ENCODE results near the gene POLR2B. TPM values are rescaled to one million over a fixed set of nuclear protein-coding genes. Genes with fewer than 3 reads are reported as not detected.
A peak's percentile ranks its signal among the peaks of the same experiment; 100 is the strongest.
"Not testable (repeated sequence)": the region's sequence is repeated elsewhere in the genome, so short reads cannot be mapped to it uniquely, and the experiment has no call there.

Gene POLR2B
- total RNA-seq, 2 donors from 2014 or later, result 67.0 to 78.4 TPM

GRCh38 chr4:57044279-57044678 lies 65.6 kb downstream of the POLR2B start:
- intact Hi-C loops (cut with DNase I), result loop anchor here (5.0 to 10.0 kb wide), 2 partner anchors 61 to 68 kb away; partner anchors contain the start of gene IGFBP7 (in 1 of the 2)
- ATAC-seq, result no peak
- no peak for DNase-seq

- intact Hi-C loops (cut with DNase I), result loop anchor here (5.0 to 10.0 kb wide), 2 partner anchors 60 to 67 kb away; partner anchors contain the start of gene IGFBP7 (in 1 of the 2)
- ATAC-seq (no peak), DNase-seq (no peak)
Observed at GRCh38 chr4:57044996-57045395, 66.3 kb downstream of the POLR2B start.

- not testable (repeated sequence) for DNase-seq, ATAC-seq
- intact Hi-C loops (cut with DNase I), result loop anchor here in 1 of 2 donors (10.0 kb wide), 1 partner anchor 58 kb away; no protein-coding TSS in a partner anchor
Observed at GRCh38 chr4:57047046-57047445, 68.3 kb downstream of the POLR2B start.

GRCh38 chr4:57048590-57049304 lies 70.1 kb downstream of the POLR2B start:
- intact Hi-C loops (cut with DNase I), result loop anchor here in 1 of 2 donors (10.0 kb wide), 1 partner anchor 56 kb away; no protein-coding TSS in a partner anchor
- no peak for DNase-seq
- ATAC-seq, result no peak

GRCh38 chr4:57051095-57051494 lies 72.4 kb downstream of the POLR2B start:
- ATAC-seq (peak; percentile 27 to 38), DNase-seq (no peak)
- intact Hi-C loops (cut with DNase I), result no loop called here

- no peak for DNase-seq
- intact Hi-C loops (cut with DNase I), result no loop called here
- ATAC-seq, result no peak
Observed at GRCh38 chr4:57051524-57051923, 72.8 kb downstream of the POLR2B start.

GRCh38 chr4:57053508-57053907 lies 74.8 kb downstream of the POLR2B start:
- intact Hi-C loops (cut with DNase I), result no loop called here
- ATAC-seq (peak in 1 of 2 donors; percentile 67), DNase-seq (no peak)

GRCh38 chr4:57055886-57056285 lies 77.2 kb downstream of the POLR2B start:
- peak; percentile 65 to 68 for ATAC-seq
- peak; percentile 68 for DNase-seq
- intact Hi-C loops (cut with DNase I), result no loop called here

GRCh38 chr4:57059890-57060716 lies 81.4 kb downstream of the POLR2B start:
- intact Hi-C loops (cut with DNase I), result no loop called here
- DNase-seq (no peak), ATAC-seq (no peak)

GRCh38 chr4:57060717-57061067 lies 82.0 kb downstream of the POLR2B start:
- intact Hi-C loops (cut with DNase I); DNase-seq; ATAC-seq: not testable (repeated sequence)

GRCh38 chr4:57061395-57061794 lies 82.7 kb downstream of the POLR2B start:
- intact Hi-C loops (cut with DNase I), result no loop called here
- DNase-seq (no peak), ATAC-seq (no peak)

- ATAC-seq, result no peak
- no peak for DNase-seq
- intact Hi-C loops (cut with DNase I), result no loop called here
Observed at GRCh38 chr4:57063518-57063917, 84.8 kb downstream of the POLR2B start.

GRCh38 chr4:57064120-57064519 lies 85.4 kb downstream of the POLR2B start:
- intact Hi-C loops (cut with DNase I), result no loop called here
- no peak for ATAC-seq
- DNase-seq, result no peak

GRCh38 chr4:57064811-57065711 lies 86.4 kb downstream of the POLR2B start:
- ATAC-seq (peak; percentile 67 to 80), DNase-seq (peak; percentile 70)
- intact Hi-C loops (cut with DNase I), result no loop called here

GRCh38 chr4:57065730-57066482 lies 87.2 kb downstream of the POLR2B start:
- intact Hi-C loops (cut with DNase I), result no loop called here

GRCh38 chr4:57068237-57068981 lies 89.7 kb downstream of the POLR2B start:
- intact Hi-C loops (cut with DNase I), result no loop called here
- no peak for DNase-seq

More at GRCh38 chr4:57065730-57066482, 87.2 kb downstream of the POLR2B start:
- ATAC-seq (peak; percentile 7 to 10), DNase-seq (no peak)

GRCh38 chr4:57070461-57070860 lies 91.8 kb downstream of the POLR2B start:
- no peak for ATAC-seq
- intact Hi-C loops (cut with DNase I), result no loop called here

More at GRCh38 chr4:57068237-57068981, 89.7 kb downstream of the POLR2B start:
- ATAC-seq, result no peak

GRCh38 chr4:57071326-57071725 lies 92.6 kb downstream of the POLR2B start:
- intact Hi-C loops (cut with DNase I), result no loop called here
- ATAC-seq, result peak; percentile 48 to 70
- DNase-seq, result peak; percentile 61

More at GRCh38 chr4:57070461-57070860, 91.8 kb downstream of the POLR2B start:
- no peak for DNase-seq

All from left cardiac atrium (tissue), 4 donors.